Keratinocyte (primary cell): ENCODE measurements around the gene ASB16. TPM values are rescaled to one million over a fixed set of nuclear protein-coding genes. Genes with fewer than 3 reads are reported as not detected.

Source experiments
- DNase-seq: peaks from one replicate; pipeline ENCODE4 v3.0.0-alpha.2; 2011; ENCODE audit warnings: low read depth, missing footprints, low spot score
- FAIRE-seq: peaks from 2 replicates; lab custom pipeline; 2011; peaks lifted over from hg19 to GRCh38; lab: Jason Lieb, UNC
- H2AFZ ChIP-seq: 2 replicates; pipeline ENCODE4 v1.6.0; 2012; ENCODE audit warnings: low read length, control low read depth, inconsistent platforms; ENCODE audit not compliant: control insufficient read depth
- H3K27ac ChIP-seq: 2 replicates; pipeline ENCODE4 v1.5.1; 2011; ENCODE audit warnings: low read length; ENCODE audit not compliant: control insufficient read depth, insufficient read depth
- H3K27me3 ChIP-seq: 3 replicates; pipeline ENCODE4 v1.6.0; 2011; ENCODE audit warnings: low read length; ENCODE audit not compliant: control insufficient read depth, insufficient read depth; ENCODE audit errors: extremely low read depth
- H3K36me3 ChIP-seq, 2 experiments: 2 replicates in 1 of 2; 3 replicates in 1 of 2; pipeline ENCODE4 v1.5.1; 2011; ENCODE audit warnings: low read length in 2 of 2, mild to moderate bottlenecking in 1 of 2; ENCODE audit not compliant: control insufficient read depth in 2 of 2, insufficient read depth in 2 of 2; ENCODE audit errors: extremely low read depth in 1 of 2
- H3K4me1 ChIP-seq: 3 replicates; pipeline ENCODE4 v1.5.1; 2011; ENCODE audit warnings: low read length; ENCODE audit not compliant: control insufficient read depth, insufficient read depth; ENCODE audit errors: extremely low read depth
- H3K4me2 ChIP-seq: 3 replicates; pipeline ENCODE4 v1.6.0; 2011; ENCODE audit warnings: low read depth, low read length; ENCODE audit not compliant: control insufficient read depth, insufficient read depth; ENCODE audit errors: extremely low read depth
- H3K4me3 ChIP-seq, 3 experiments: fragments of 200-600 bp in 1 of 3; sonication (generic) in 1 of 3; 2 replicates in 2 of 3; 3 replicates in 1 of 3; pipeline ENCODE4 v1.5.1; 2011 to 2016; ENCODE audit warnings: low read length in 3 of 3, mild to moderate bottlenecking in 3 of 3, control low read depth in 2 of 3, inconsistent platforms in 1 of 3, low read depth in 1 of 3, mixed read lengths in 1 of 3, mixed run types in 1 of 3, moderate library complexity in 1 of 3; ENCODE audit not compliant: control insufficient read depth in 2 of 3, insufficient read depth in 2 of 3; ENCODE audit errors: extremely low read depth in 1 of 3
- H3K79me2 ChIP-seq: 2 replicates; pipeline ENCODE4 v1.6.0; 2012; ENCODE audit warnings: low read length; ENCODE audit not compliant: control insufficient read depth, insufficient read depth
- H3K9ac ChIP-seq: 3 replicates; pipeline ENCODE4 v1.6.0; 2011; ENCODE audit warnings: low read length; ENCODE audit not compliant: control insufficient read depth, insufficient read depth; ENCODE audit errors: extremely low read depth
- H3K9me1 ChIP-seq: 3 replicates; pipeline ENCODE4 v1.6.0; 2011; ENCODE audit warnings: low read length; ENCODE audit not compliant: control insufficient read depth, insufficient read depth; ENCODE audit errors: extremely low read depth
- H3K9me3 ChIP-seq: 2 replicates; pipeline ENCODE4 v1.5.1; 2012; ENCODE audit warnings: low read depth, low read length; ENCODE audit not compliant: control insufficient read depth
- H4K20me1 ChIP-seq: 3 replicates; pipeline ENCODE4 v1.6.0; 2011; ENCODE audit warnings: low read length; ENCODE audit not compliant: control insufficient read depth, insufficient read depth; ENCODE audit errors: extremely low read depth
- EZH2 ChIP-seq: IDR thresholded peaks from one replicate; pipeline ENCODE4 v1.6.1; 2012; ENCODE audit warnings: inconsistent platforms, mild to moderate bottlenecking, low read length, moderate library complexity
- dilution Hi-C: fragments of 300-500 bp; cut with MboI; formaldehyde crosslinking; loops from one replicate; pipeline ENCODE4 v1.7.0; 2020; ENCODE audit warnings: low sequenced_read_pairs; ENCODE audit not compliant: extremely low pct_ligation_motif_present
- polyA plus RNA-seq, 5 experiments: library from polyadenylated mRNA; depleted of rRNA in 3 of 5; stranded (reverse) in 3 of 5; stranded (forward) in 1 of 5; unstranded in 1 of 5; fragments of >200 nt; gene quantifications; 1 replicate in 1 of 5; 2 replicates in 3 of 5; 3 replicates in 1 of 5; pipeline versions ENCODE4 v1.2.1 to v1.2.3, GENCODE V29; 2011 to 2012; ENCODE audit warnings: missing spikeins in 2 of 5, low read depth in 1 of 5, low replicate concordance in 1 of 5
- TF ChIP-seq, protein P1 (sequence below), 3 experiments: IDR thresholded peaks in 1 of 3; conservative IDR thresholded peaks in 1 of 3; optimal IDR thresholded peaks in 1 of 3; 2 replicates in 2 of 3; 3 replicates in 1 of 3; pipeline versions ENCODE3 to v1.5.1; 2011; ENCODE audit warnings: low read length in 3 of 3, mild to moderate bottlenecking in 3 of 3, moderate library complexity in 2 of 3, control low read depth in 1 of 3, inconsistent platforms in 1 of 3; ENCODE audit not compliant: insufficient read depth in 2 of 3; ENCODE audit errors: extremely low read depth in 1 of 3

The ASB16 gene
- polyA plus RNA-seq, 1 donor (not counting 4 experiments of a cell fraction or from before 2014, with no cell fraction given): not detected

DNA sequence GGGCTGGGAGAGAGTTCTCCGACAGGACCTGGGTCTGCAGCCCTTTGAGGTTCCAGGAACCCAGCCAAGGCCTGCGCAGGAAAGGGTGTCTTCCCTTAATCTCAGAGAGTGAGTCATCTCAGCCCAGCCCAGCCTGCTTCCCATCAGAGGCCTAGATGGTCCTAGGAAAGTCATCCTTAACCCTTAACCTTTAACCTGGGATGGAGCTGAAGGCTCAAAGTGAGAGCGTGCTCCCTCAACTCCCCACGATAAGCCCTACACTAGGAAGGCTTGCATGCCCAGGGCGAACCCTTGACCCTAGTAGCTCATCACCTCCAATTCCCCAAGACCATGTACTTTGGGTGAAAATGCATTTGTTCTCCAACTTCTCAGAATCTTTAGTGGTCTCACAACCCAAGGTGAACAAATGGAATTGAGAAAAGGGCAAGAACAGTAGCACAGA lies 34.0 kb downstream of the ASB16 start:
- H3K79me2 ChIP-seq: peaks cover 2% of the 10 kb centered on the region
- H3K4me3 ChIP-seq: no peak overlapping the region
- peaks cover 18 to 23% of the 10 kb centered on the region in 2 experiments for H3K36me3 ChIP-seq
- peaks cover 44% of the 10 kb centered on the region for H3K4me1 ChIP-seq
- H2AFZ ChIP-seq: no peak overlapping the region
- peaks cover 5% of the 10 kb centered on the region for H3K9me1 ChIP-seq
- peak; percentile 84 for FAIRE-seq
- H3K9ac ChIP-seq: no peak overlapping the region
- dilution Hi-C loops: no loop called here
- H3K4me2 ChIP-seq: no peak overlapping the region
- TF ChIP-seq, protein P1, sequence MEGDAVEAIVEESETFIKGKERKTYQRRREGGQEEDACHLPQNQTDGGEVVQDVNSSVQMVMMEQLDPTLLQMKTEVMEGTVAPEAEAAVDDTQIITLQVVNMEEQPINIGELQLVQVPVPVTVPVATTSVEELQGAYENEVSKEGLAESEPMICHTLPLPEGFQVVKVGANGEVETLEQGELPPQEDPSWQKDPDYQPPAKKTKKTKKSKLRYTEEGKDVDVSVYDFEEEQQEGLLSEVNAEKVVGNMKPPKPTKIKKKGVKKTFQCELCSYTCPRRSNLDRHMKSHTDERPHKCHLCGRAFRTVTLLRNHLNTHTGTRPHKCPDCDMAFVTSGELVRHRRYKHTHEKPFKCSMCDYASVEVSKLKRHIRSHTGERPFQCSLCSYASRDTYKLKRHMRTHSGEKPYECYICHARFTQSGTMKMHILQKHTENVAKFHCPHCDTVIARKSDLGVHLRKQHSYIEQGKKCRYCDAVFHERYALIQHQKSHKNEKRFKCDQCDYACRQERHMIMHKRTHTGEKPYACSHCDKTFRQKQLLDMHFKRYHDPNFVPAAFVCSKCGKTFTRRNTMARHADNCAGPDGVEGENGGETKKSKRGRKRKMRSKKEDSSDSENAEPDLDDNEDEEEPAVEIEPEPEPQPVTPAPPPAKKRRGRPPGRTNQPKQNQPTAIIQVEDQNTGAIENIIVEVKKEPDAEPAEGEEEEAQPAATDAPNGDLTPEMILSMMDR (optimal IDR thresholded peaks at IDR 0.05 in 1 of 3, IDR thresholded peaks at IDR 0.05 in 1 of 3, conservative IDR thresholded peaks at IDR 0.05 in 1 of 3; ENCODE audit: extremely low read depth in 1 of 3, insufficient read depth in 2 of 3, low read length in 3 of 3): no peak
- TF ChIP-seq EZH2: no peak
- H3K27ac ChIP-seq: no peak overlapping the region
- no peak for DNase-seq
- peaks cover 2% of the 10 kb centered on the region for H4K20me1 ChIP-seq
- H3K27me3 ChIP-seq: no peaks in the 10 kb centered on the region
- no peaks in the 10 kb centered on the region for H3K9me3 ChIP-seq

DNA sequence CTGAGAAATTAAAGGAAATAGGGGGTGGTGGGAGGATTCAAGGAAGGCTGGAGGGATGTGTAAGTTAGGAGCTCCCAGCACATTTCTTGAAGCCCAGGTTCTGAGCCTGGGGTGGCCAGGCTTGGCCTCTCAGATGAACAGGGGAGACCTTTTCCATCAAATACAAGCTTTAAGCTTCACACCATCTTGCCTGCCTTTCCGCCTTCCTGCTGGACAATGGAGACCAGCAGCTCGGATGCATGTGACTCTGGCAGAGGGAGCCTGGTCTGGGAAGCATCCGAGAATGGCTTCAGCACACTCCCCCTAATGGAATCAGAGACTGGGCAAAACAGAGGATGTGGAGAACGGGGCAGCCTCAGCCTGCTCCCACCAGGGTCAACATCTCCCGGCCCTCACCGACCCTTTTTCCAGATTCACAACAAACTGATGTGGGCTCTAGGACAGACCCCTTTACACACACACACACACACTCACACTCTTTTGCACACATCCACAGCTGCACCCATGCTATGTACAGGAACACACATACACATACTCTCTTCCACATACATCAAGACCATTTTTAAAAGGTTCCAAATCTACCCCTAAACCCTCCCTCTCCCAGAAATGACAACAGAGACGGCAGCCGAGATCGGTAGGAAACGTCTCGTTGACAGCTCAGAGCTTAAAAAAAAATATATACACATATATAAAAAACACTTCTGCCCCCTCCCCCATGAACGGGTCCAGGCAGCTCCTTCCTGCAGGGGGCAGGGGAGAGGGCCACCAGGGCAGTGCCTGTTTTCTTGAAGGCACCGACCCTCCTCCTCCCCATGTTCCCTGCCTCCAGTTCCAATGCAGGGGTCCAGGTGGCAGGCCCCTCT lies 35.7 kb downstream of the ASB16 start:
- no peak for FAIRE-seq
- Histone ChIP-seq H3K4me1 (peaks cover 49% of the 10 kb centered on the region), H3K9ac (no peak overlapping the region), H3K9me1 (peaks cover 5% of the 10 kb centered on the region), H2AFZ (no peak overlapping the region), H3K27ac (no peak overlapping the region), H3K27me3 (no peaks in the 10 kb centered on the region), H3K9me3 (no peaks in the 10 kb centered on the region), H3K36me3 (peaks cover 20 to 33% of the 10 kb centered on the region in 2 experiments), H4K20me1 (peaks cover 2% of the 10 kb centered on the region), H3K4me2 (no peak overlapping the region), H3K4me3 (no peak overlapping the region), H3K79me2 (peaks cover 2% of the 10 kb centered on the region)
- no peak for DNase-seq
- dilution Hi-C loops: no loop called here
- TF ChIP-seq, protein P1 (optimal IDR thresholded peaks at IDR 0.05 in 1 of 3, IDR thresholded peaks at IDR 0.05 in 1 of 3, conservative IDR thresholded peaks at IDR 0.05 in 1 of 3; ENCODE audit: extremely low read depth in 1 of 3, insufficient read depth in 2 of 3, low read length in 3 of 3): peak in 2 of 3 experiments; percentile 7 to 18
- no peak for TF ChIP-seq EZH2
